C4-2B (cell line): ENCODE data around the gene NUTM1.

Source experiments
- ZFX ChIP-seq: fragments of 450-650 bp; IDR thresholded peaks from 2 replicates; pipeline ENCODE4 v1.6.1; 2017
- TF ChIP-seq, protein P1 (sequence below): fragments of 450-650 bp; conservative IDR thresholded peaks from 2 replicates; pipeline ENCODE4 v1.5.1; 2017; ENCODE audit warnings: mild to moderate bottlenecking

DNA sequence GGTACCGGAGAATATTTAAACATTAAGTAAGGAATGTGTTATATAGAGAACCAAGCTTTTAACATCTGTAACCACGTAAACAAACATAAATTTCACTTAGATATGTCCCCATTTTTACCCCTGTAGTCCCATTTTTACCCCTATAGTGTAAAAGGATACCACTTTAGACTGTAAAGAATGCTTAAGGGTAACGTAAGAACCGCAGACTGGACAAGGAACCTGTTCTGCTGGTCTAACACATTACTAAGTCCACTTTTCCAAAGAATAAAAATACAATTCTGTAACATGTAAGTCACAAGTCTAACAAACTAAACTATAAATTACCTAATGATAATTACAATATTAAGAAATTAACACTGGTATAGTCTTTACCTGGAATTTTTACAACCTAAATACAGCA is 8.4 kb upstream of the NUTM1 start:
- TF ChIP-seq, protein P1, sequence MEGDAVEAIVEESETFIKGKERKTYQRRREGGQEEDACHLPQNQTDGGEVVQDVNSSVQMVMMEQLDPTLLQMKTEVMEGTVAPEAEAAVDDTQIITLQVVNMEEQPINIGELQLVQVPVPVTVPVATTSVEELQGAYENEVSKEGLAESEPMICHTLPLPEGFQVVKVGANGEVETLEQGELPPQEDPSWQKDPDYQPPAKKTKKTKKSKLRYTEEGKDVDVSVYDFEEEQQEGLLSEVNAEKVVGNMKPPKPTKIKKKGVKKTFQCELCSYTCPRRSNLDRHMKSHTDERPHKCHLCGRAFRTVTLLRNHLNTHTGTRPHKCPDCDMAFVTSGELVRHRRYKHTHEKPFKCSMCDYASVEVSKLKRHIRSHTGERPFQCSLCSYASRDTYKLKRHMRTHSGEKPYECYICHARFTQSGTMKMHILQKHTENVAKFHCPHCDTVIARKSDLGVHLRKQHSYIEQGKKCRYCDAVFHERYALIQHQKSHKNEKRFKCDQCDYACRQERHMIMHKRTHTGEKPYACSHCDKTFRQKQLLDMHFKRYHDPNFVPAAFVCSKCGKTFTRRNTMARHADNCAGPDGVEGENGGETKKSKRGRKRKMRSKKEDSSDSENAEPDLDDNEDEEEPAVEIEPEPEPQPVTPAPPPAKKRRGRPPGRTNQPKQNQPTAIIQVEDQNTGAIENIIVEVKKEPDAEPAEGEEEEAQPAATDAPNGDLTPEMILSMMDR: no peak
- no peak for TF ChIP-seq ZFX
